Spleen (tissue), 7 donors: Measurements from ENCODE around the gene LPP.

Experiments
- CTCF ChIP-seq, 11 experiments: fragments of 200-600 bp in 7 of 11; fragments of 450-650 bp in 4 of 11; sonication (generic) in 4 of 11; IDR thresholded peaks in 8 of 11; conservative IDR thresholded peaks in 3 of 11; 1 replicate in 7 of 11; 2 replicates in 4 of 11; pipeline versions ENCODE4 v1.4.0 to v1.8.0; 2016 to 2021; ENCODE audit warnings: antibody characterized with exemption in 11 of 11, inconsistent platforms in 4 of 11, mild to moderate bottlenecking in 1 of 11
- POLR2A ChIP-seq, 3 donors: fragments of 450-650 bp; IDR thresholded peaks; one replicate each; pipeline ENCODE4 v1.5.1; 2017; ENCODE audit warnings: antibody characterized with exemption in 3 of 3, mild to moderate bottlenecking in 1 of 3
- POLR2AphosphoS5 ChIP-seq, 3 donors: sonication (generic); formaldehyde crosslinking; IDR thresholded peaks; one replicate each; pipeline ENCODE4 v1.5.1; 2017; ENCODE audit warnings: antibody characterized with exemption in 3 of 3
- donor health status: DM: no; HTN: no; CAD: no; lungs with moderate emphysema.
- donor health status: DM: no; HTN: no; CAD: no.
- donor health status: DM: no; HTN: no; CAD: no.

- TF ChIP-seq POLR2A (IDR thresholded peaks at IDR 0.05) (no peak), CTCF (IDR thresholded peaks at IDR 0.05 in 8 of 11, conservative IDR thresholded peaks at IDR 0.05 in 3 of 11) (no peak), POLR2AphosphoS5 (IDR thresholded peaks at IDR 0.05) (no peak)
These were observed 680.4 kb downstream of the LPP start for GRCh38 chr3:188834349-188834748.
